Effector memory CD4-positive, alpha-beta T cell (primary cell): ENCODE measurements around the gene ALDH1A1.
"Not testable (repeated sequence)": the region's sequence is repeated elsewhere in the genome, so short reads cannot be mapped to it uniquely, and the experiment has no call there.

ENCODE experiments used
- DNase-seq, 3 donors: peaks; one replicate each; pipeline ENCODE4 v3.0.0-alpha.2; 2020
- H3K27ac ChIP-seq: 2 replicates; pipeline ENCODE4 v1.7.0; 2013; ENCODE audit warnings: mild to moderate bottlenecking, low read length, moderate library complexity; ENCODE audit not compliant: insufficient read depth, poor library complexity, severe bottlenecking
- H3K27me3 ChIP-seq: replicated peaks from 2 replicates; pipeline ENCODE4 v1.7.0; 2013; ENCODE audit warnings: mild to moderate bottlenecking, low read length; ENCODE audit not compliant: insufficient read depth, control insufficient read depth, poor library complexity, severe bottlenecking
- H3K36me3 ChIP-seq: 2 replicates; pipeline ENCODE4 v1.7.0; 2013; ENCODE audit warnings: mild to moderate bottlenecking, low read length, moderate library complexity; ENCODE audit not compliant: control insufficient read depth, insufficient read depth
- H3K4me1 ChIP-seq: 2 replicates; pipeline ENCODE4 v1.7.0; 2013; ENCODE audit warnings: low read length, mild to moderate bottlenecking; ENCODE audit not compliant: control insufficient read depth, insufficient read depth, poor library complexity, severe bottlenecking
- H3K4me3 ChIP-seq: 2 replicates; pipeline ENCODE4 v1.7.0; 2013; ENCODE audit warnings: low read length, low read depth, mild to moderate bottlenecking; ENCODE audit not compliant: insufficient read depth, poor library complexity, severe bottlenecking
- H3K9me3 ChIP-seq: 2 replicates; pipeline ENCODE4 v1.7.0; 2013; ENCODE audit warnings: mild to moderate bottlenecking, low read length, moderate library complexity; ENCODE audit not compliant: control insufficient read depth

Gene ALDH1A1

DNA sequence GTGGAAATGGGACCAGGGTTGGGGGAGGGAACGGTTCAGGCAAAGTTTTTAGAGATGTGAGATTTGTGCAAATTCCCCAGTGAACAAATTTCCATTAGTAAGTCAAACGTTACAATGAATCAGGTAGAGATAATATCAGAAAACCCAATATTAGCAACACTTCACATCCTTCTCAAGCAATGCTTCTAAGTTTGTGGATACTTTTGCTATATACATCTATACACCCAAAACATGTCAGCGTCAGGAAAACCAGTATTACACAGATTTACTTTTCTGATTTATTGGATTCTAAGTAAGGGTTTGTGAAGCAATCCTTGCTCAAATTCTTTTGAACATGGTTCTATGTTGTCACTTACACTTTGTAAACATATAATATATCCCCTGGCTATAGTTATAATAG is 6.5 kb downstream of the ALDH1A1 start:
- Histone ChIP-seq H3K27me3 (no peaks in the 10 kb centered on the region), H3K36me3 (no peaks in the 10 kb centered on the region), H3K4me1 (no peaks in the 10 kb centered on the region), H3K4me3 (no peak overlapping the region), H3K27ac (no peak overlapping the region), H3K9me3 (no peaks in the 10 kb centered on the region)
- no peak for DNase-seq

DNA sequence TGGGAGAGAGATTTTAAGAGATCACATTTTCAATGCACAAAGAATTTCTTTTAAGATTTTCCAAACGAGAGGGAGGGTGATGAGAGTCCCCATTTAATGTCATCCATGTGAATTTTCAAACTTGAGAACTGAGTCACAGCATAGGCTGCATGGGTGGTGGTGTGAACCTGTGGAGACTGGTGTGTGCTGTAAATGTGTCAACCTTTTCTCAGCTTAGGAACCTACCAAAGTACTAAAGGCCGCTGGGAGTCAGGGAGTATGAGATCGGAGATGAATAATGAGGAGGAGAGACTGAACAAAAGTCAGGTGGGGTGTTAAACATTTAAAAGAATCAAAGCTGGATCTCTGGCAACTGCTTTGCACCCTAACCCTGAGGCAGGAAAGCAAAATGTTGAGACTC is 7.5 kb downstream of the ALDH1A1 start:
- Histone ChIP-seq H3K36me3 (no peaks in the 10 kb centered on the region), H3K27me3 (no peaks in the 10 kb centered on the region), H3K27ac (no peak overlapping the region), H3K4me1 (no peaks in the 10 kb centered on the region), H3K4me3 (no peak overlapping the region), H3K9me3 (no peaks in the 10 kb centered on the region)
- no peak for DNase-seq

DNA sequence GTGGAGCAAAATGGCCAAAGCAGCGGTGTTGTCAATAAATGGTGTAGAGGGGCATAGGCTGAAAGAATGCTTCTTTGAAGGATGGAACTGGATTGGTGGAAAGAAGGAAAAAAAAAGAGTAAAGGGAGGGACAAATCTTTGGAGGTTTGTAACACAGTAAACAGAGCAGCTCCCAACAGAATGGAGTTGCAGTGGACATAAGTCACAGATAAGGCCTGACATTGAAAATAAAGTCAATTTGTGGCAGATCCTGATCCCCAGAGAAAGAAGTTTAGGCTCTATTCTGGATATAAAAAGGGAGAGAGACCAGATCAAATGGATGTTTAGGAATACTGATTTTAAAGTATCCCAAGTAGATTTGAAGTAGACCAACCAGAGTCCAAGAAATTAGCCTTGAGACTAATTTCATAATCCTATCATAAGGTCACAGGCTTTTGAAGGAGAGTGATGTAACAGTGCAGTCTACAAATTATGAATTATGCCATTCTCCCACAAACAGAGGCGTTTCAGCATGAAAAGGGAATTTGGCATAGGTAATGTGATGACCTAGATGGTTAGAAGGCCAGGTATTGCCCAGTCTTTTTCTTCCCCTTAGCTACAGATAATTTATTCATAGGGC is 8.9 kb downstream of the ALDH1A1 start:
- no peak for DNase-seq
- Histone ChIP-seq H3K27me3 (no peaks in the 10 kb centered on the region), H3K36me3 (no peaks in the 10 kb centered on the region), H3K9me3 (no peaks in the 10 kb centered on the region), H3K4me1 (no peaks in the 10 kb centered on the region), H3K4me3 (no peak overlapping the region), H3K27ac (no peak overlapping the region)

DNA sequence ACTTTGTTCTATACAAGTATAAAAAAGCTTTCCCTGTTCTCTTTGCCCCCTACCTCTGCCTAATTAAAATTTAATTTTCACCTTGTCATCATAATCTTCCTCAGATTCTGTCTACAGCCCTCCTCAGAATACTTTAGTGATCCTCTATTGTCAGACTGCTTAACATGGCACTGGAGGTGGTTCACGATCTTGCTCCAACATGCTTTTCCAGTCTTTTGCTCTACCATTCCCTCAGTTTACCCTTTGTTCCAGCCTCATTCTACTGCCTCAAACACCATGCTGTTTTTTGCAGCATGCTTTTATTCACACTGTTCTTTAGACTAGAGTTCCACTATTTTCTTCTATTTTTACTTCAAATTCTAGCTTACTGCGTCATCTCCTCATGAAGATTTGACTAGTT is 10.4 kb downstream of the ALDH1A1 start:
- H3K27ac ChIP-seq: no peak overlapping the region
- H3K4me3 ChIP-seq: no peak overlapping the region
- H3K27me3 ChIP-seq: no peaks in the 10 kb centered on the region
- no peaks in the 10 kb centered on the region for H3K36me3 ChIP-seq
- no peaks in the 10 kb centered on the region for H3K9me3 ChIP-seq
- H3K4me1 ChIP-seq: no peaks in the 10 kb centered on the region
- no peak for DNase-seq

DNA sequence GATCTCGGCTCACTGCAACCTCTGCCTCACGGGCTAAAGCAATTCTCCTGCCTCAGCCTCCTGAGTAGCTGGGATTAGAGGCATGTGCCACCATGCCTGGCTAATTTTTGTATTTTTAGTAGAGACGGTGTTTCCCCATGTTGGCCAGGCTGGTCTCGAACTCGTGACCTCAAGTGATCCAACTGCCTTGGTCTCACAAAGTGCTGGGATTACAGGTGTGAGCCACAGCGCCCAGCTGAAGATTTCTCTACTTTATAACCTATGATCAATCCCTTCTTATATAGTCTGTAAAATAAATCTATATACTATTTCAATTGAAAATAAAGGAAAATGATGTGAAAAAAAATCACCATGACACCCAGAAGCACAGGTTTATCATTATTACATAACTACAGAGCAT is 13.3 kb downstream of the ALDH1A1 start:
- not testable (repeated sequence) for H3K36me3 ChIP-seq, H3K27me3 ChIP-seq, H3K4me1 ChIP-seq, H3K4me3 ChIP-seq, H3K27ac ChIP-seq, DNase-seq, H3K9me3 ChIP-seq

DNA sequence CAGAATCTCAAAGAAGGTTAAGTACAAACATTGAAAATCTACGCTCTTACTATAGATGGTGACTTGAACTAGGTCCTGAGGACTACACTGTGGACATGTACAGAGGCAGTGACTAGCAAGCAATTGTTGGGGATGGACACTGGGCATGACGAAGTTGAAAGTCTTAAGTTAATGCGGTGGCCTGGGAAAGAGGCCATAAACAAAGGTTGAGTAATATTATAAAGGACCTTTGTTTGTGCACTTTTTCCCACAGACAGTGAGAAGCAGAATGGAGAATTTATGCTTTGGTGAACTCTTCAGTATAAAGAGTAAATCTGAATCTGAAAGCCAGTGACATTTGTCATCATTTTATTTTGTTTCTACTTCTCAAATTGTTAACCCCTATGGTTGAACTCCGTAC is 15.3 kb downstream of the ALDH1A1 start:
- Histone ChIP-seq H3K27me3 (no peaks in the 10 kb centered on the region), H3K36me3 (no peaks in the 10 kb centered on the region), H3K4me3 (no peak overlapping the region), H3K27ac (no peak overlapping the region), H3K9me3 (no peaks in the 10 kb centered on the region), H3K4me1 (no peaks in the 10 kb centered on the region)
- no peak for DNase-seq

DNA sequence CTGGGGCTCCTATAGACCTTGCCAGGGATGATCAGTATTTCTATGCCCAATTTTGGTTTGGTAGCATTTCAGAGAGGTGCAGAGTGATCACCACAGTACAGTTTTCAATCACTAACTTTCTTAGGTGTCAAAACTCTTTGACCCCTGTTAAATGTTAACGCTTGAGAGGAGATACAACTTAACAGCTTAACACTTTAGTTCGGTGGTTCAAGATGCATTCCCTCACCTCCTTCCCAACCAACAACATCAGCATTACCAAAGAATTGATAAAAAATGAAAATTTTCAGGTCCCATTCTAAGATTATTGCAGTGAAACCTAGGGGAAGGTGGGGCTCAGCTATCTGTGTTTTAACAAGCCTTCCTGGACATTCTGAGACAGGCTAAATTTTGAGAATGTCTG is 16.2 kb downstream of the ALDH1A1 start:
- no peak overlapping the region for H3K4me3 ChIP-seq
- H3K36me3 ChIP-seq: no peaks in the 10 kb centered on the region
- no peak for DNase-seq
- no peaks in the 10 kb centered on the region for H3K4me1 ChIP-seq
- no peak overlapping the region for H3K27ac ChIP-seq
- no peaks in the 10 kb centered on the region for H3K9me3 ChIP-seq
- no peaks in the 10 kb centered on the region for H3K27me3 ChIP-seq

DNA sequence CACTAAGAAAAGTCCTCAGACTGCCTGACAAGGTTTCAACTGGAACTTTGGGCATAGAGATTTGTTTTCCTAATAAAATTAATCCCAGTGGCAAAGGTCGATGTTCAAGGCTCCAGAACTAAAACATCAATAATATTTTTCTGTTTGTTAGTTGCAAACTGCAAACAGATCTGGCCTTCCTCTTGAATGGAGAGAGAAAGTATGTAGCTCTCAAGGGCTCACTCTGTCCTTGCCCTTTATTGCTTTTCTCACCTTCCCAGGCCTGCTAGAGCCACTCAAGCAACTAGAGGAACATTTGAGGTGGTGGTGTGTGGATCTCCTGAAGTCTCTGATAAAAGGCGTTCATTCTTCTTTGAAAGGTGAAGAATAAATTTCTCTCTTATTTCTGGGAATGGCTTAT is 16.6 kb downstream of the ALDH1A1 start:
- H3K27me3 ChIP-seq: no peaks in the 10 kb centered on the region
- no peaks in the 10 kb centered on the region for H3K9me3 ChIP-seq
- no peaks in the 10 kb centered on the region for H3K4me1 ChIP-seq

DNA sequence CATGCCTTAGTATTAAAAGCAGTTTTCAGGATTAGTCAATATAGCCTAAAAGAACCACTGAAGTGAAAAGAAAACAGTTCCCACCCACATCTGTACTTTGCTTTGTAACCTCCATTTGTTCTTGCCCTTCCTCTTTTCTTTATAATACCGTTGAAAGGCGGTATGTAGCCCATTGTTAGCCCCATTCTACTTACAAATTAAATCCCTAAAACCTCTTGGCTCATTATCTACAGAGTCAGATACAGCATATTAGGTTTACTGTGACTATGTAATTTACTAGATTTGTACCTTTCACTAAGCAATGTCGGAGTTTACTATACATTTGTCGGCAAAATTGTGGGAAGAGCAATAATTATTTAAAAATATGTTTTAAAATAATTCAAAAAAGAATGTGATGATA is 17.3 kb downstream of the ALDH1A1 start:
- H3K4me3 ChIP-seq: no peak overlapping the region
- no peaks in the 10 kb centered on the region for H3K9me3 ChIP-seq
- no peaks in the 10 kb centered on the region for H3K27me3 ChIP-seq
- no peaks in the 10 kb centered on the region for H3K4me1 ChIP-seq
- no peak overlapping the region for H3K27ac ChIP-seq
- H3K36me3 ChIP-seq: no peaks in the 10 kb centered on the region
- DNase-seq: no peak

More for the DNA sequence above, 16.6 kb downstream of the ALDH1A1 start:
- DNase-seq: no peak
- H3K36me3 ChIP-seq: no peaks in the 10 kb centered on the region
- no peak overlapping the region for H3K27ac ChIP-seq
- no peak overlapping the region for H3K4me3 ChIP-seq

DNA sequence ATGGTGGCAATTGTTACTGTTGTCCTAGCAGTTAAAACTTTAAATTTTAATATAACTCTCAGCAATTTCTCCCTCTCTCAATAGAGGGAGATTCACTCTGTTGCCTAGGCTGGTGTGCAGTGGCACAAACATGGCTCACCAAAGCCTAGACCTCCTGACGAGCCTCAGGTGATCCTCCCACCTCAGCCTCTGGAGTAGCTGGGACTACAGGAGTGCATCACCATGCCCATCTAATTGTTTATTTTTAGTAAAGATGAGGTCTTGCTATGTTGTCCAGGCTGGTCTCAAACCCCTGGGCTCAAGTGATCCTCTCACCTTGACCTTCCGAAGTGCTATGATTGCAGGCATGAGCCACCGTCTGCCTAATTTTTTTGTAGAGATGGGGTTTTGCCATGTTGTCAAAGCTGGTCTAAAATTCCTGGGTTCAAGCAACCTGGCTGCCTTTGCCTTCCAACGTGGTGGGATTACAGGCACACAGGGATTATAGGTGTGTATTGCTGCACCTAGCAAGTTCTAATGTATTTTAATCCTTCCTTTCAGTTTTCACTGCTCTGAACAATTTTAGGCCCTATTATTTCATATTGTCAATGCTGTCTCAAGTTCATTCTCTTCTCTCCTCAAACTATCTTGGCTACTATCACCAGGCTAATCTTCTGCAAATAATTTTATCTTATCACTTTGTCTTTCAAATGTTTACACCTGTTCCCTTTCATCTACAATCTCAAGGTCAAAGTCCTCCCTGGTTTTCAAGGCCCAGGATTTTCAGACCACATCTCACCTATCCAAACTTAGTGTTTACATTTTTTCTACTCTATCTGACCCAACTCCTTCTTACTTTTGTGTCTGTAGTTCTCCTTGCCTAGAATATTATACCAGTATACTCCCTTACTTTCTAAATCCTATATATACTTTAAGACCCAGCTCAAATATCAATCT is 18.9 kb downstream of the ALDH1A1 start:
- Histone ChIP-seq H3K27me3 (no peaks in the 10 kb centered on the region), H3K36me3 (no peaks in the 10 kb centered on the region), H3K9me3 (no peaks in the 10 kb centered on the region), H3K4me1 (no peaks in the 10 kb centered on the region), H3K4me3 (no peak overlapping the region), H3K27ac (no peak overlapping the region)
- DNase-seq: no peak
